Measurements from ENCODE around the gene AP1AR. TPM values are rescaled to one million over a fixed set of nuclear protein-coding genes. Genes with fewer than 3 reads are reported as not detected.

AP1AR gene
- total RNA-seq, 2 donors from 2014 or later: 20.0 to 21.0 TPM

Other genes with a start within 250 kb of the AP1AR start
- gene FAM241A, start 86.3 kb upstream of the AP1AR start, total RNA-seq: 10 to 100 TPM in 1 of 2 donors, 1 to 10 TPM in 1; 4.3 to 16.0 TPM
- 100 to 1,000 TPM in 1 of 2 donors, 10 to 100 TPM in 1; 64.5 to 101 TPM for gene TIFA, start 54.1 kb downstream of the AP1AR start, total RNA-seq
- gene ALPK1, start 65.6 kb downstream of the AP1AR start, total RNA-seq: 10 to 100 TPM; 33.3 to 49.5 TPM